Measurements from ENCODE around the gene NUP93.

- TF ChIP-seq CTCF (conservative IDR thresholded peaks at IDR 0.05; ENCODE audit: low read length) (no peak), EZH2phosphoT487 (IDR thresholded peaks at IDR 0.05; ENCODE audit: borderline replicate concordance) (no peak)
Observed at GRCh38 chr16:56852968-56853367, 123.0 kb downstream of the NUP93 start.

All from Loucy (cell line).